Stimulated activated CD4-positive, alpha-beta T cell treated with anti-CD3 and anti-CD28 coated beads, Interleukin-2, amount 100 ng/mL, for 4 hours (primary cell): Measurements from ENCODE around the gene DNAJC1.
"Not testable (repeated sequence)": the region's sequence is repeated elsewhere in the genome, so short reads cannot be mapped to it uniquely, and the experiment has no call there.

Source experiments
- DNase-seq: peaks from one replicate; pipeline ENCODE4 v3.0.0-alpha.2; 2020; ENCODE audit warnings: low read depth

Gene DNAJC1

GRCh38 chr10:21825345-21825744 is 178.2 kb downstream of the DNAJC1 start:
- DNase-seq, result no peak

GRCh38 chr10:21824409-21824808 is 179.1 kb downstream of the DNAJC1 start:
- DNase-seq, result no peak

- DNase-seq, result no peak
These were observed 179.9 kb downstream of the DNAJC1 start for GRCh38 chr10:21823617-21824016.

- not testable (repeated sequence) for DNase-seq
These were observed 181.3 kb downstream of the DNAJC1 start for GRCh38 chr10:21822273-21822672.

GRCh38 chr10:21820952-21821351 is 182.6 kb downstream of the DNAJC1 start:
- no peak for DNase-seq

- DNase-seq, result not testable (repeated sequence)
These were observed 185.1 kb downstream of the DNAJC1 start for GRCh38 chr10:21818416-21818815.

- no peak for DNase-seq
These were observed 188.7 kb downstream of the DNAJC1 start for GRCh38 chr10:21814866-21815265.

- DNase-seq, result no peak
These were observed 189.6 kb downstream of the DNAJC1 start for GRCh38 chr10:21813946-21814345.

GRCh38 chr10:21811245-21811585 is 192.3 kb downstream of the DNAJC1 start:
- no peak for DNase-seq

GRCh38 chr10:21810582-21811244 is 192.8 kb downstream of the DNAJC1 start:
- no peak for DNase-seq

GRCh38 chr10:21808550-21808949 is 195.0 kb downstream of the DNAJC1 start:
- no peak for DNase-seq

GRCh38 chr10:21807180-21807579 is 196.3 kb downstream of the DNAJC1 start:
- no peak for DNase-seq

- DNase-seq, result no peak
These were observed 200.2 kb downstream of the DNAJC1 start for GRCh38 chr10:21803374-21803773.

- DNase-seq, result no peak
These were observed 201.9 kb downstream of the DNAJC1 start for GRCh38 chr10:21801609-21802008.

- DNase-seq, result no peak
These were observed 205.4 kb downstream of the DNAJC1 start for GRCh38 chr10:21797984-21798765.

GRCh38 chr10:21797533-21797932 is 206.0 kb downstream of the DNAJC1 start:
- DNase-seq, result no peak

GRCh38 chr10:21791276-21791675 is 212.3 kb downstream of the DNAJC1 start:
- no peak for DNase-seq

GRCh38 chr10:21776883-21777282 is 226.6 kb downstream of the DNAJC1 start:
- DNase-seq, result no peak

- DNase-seq, result no peak
These were observed 232.3 kb downstream of the DNAJC1 start for GRCh38 chr10:21771219-21771618.

GRCh38 chr10:21769041-21769440 is 234.5 kb downstream of the DNAJC1 start:
- DNase-seq, result no peak

- no peak for DNase-seq
These were observed 238.9 kb downstream of the DNAJC1 start for GRCh38 chr10:21764466-21765189.

GRCh38 chr10:21760332-21760731 is 243.2 kb downstream of the DNAJC1 start:
- DNase-seq, result no peak

- DNase-seq, result no peak
These were observed 244.3 kb downstream of the DNAJC1 start for GRCh38 chr10:21759232-21759631.
